Stomach (tissue), 9 donors: ENCODE measurements around the gene ARHGAP26. TPM values are rescaled to one million over a fixed set of nuclear protein-coding genes. Genes with fewer than 3 reads are reported as not detected.

Experiments
- DNase-seq, 2 donors: peaks; one replicate each; pipeline versions ENCODE4 v3.0.0 to v3.0.0-alpha.2; 2013 to 2019
- H3K27ac ChIP-seq, 5 donors: fragments of 200-600 bp in 4 of 5; sonication (generic) in 4 of 5; one replicate each; pipeline ENCODE4 v1.5.1; 2013 to 2019; ENCODE audit warnings: mild to moderate bottlenecking in 1 of 5, moderate library complexity in 1 of 5
- H3K27me3 ChIP-seq, 3 donors: fragments of 200-600 bp; sonication (generic); one replicate each; pipeline ENCODE4 v1.5.1; 2017 to 2019; ENCODE audit warnings: mixed run types in 1 of 3
- H3K36me3 ChIP-seq, 4 donors: fragments of 200-600 bp; sonication (generic); 1 replicate in 3 of 4; 2 replicates in 1 of 4; pipeline ENCODE4 v1.5.1; 2016 to 2019
- H3K4me1 ChIP-seq, 4 donors: fragments of 200-600 bp; sonication (generic); one replicate each; pipeline ENCODE4 v1.5.1; 2016 to 2019
- H3K4me3 ChIP-seq, 4 donors: fragments of 200-600 bp; sonication (generic) in 3 of 4; one replicate each; pipeline ENCODE4 v1.5.1; 2016 to 2019; ENCODE audit warnings: mild to moderate bottlenecking in 1 of 4
- H3K9me3 ChIP-seq, 4 donors: fragments of 200-600 bp; sonication (generic); one replicate each; pipeline ENCODE4 v1.5.1; 2016 to 2019
- EP300 ChIP-seq: sonication (generic); formaldehyde crosslinking; IDR thresholded peaks from one replicate; pipeline ENCODE4 v1.6.1; 2017; ENCODE audit warnings: antibody characterized with exemption
- POLR2A ChIP-seq, 4 donors: fragments of 450-650 bp; IDR thresholded peaks; one replicate each; pipeline ENCODE4 v1.6.1; 2016; ENCODE audit warnings: antibody characterized with exemption in 4 of 4, control low read depth in 2 of 4, mild to moderate bottlenecking in 1 of 4, moderate library complexity in 1 of 4
- POLR2AphosphoS5 ChIP-seq, 3 donors: sonication (generic); formaldehyde crosslinking; IDR thresholded peaks; one replicate each; pipeline ENCODE4 v1.6.1; 2016; ENCODE audit warnings: antibody characterized with exemption in 3 of 3
- WGBS, 5 donors: extraction: QIAGEN DNeasy Blood & Tissue Kit in 3 of 5; methylation state at CpG; one replicate each; pipeline versions ENCODE4 v1.1.5 to v1.1.7; 2013 to 2018; 5-methylcytosine and 5-hydroxymethylcytosine counted together
- intact Hi-C: fragments of 100-400 bp; cut with DNase I; formaldehyde crosslinking; loops from one replicate; pipeline ENCODE4 v1.15.1; 2023; ENCODE audit warnings: low total_unique reads
- polyA plus RNA-seq, 3 donors: library from polyadenylated mRNA; stranded (reverse); fragments of 200-250 nt; gene quantifications; one replicate each; pipeline ENCODE4 v1.2.3, GENCODE V29; 2013
- total RNA-seq, 5 donors: library from RNA; depleted of rRNA; stranded (reverse); fragments of >200 nt; gene quantifications; one replicate each; pipeline versions ENCODE4 v1.1.0 to v1.2.3, GENCODE V29; 2014 to 2016
- TF ChIP-seq, protein P1 (sequence below), 7 experiments: fragments of 450-650 bp in 4 of 7; fragments of 200-600 bp in 3 of 7; sonication (generic) in 3 of 7; IDR thresholded peaks; one replicate each; pipeline ENCODE4 v1.5.1; 2016 to 2019; ENCODE audit warnings: antibody characterized with exemption in 7 of 7, control low read depth in 2 of 7, mild to moderate bottlenecking in 1 of 7
- donor health status: healthy with polysubstance abuse.
- donor health status: Bipolar disorder and iron deficiency.
- donor health status: healthy.

The ARHGAP26 gene
- total and polyA plus RNA-seq, 8 donors, result 4.0 to 115 (median 34.1) TPM

DNA sequence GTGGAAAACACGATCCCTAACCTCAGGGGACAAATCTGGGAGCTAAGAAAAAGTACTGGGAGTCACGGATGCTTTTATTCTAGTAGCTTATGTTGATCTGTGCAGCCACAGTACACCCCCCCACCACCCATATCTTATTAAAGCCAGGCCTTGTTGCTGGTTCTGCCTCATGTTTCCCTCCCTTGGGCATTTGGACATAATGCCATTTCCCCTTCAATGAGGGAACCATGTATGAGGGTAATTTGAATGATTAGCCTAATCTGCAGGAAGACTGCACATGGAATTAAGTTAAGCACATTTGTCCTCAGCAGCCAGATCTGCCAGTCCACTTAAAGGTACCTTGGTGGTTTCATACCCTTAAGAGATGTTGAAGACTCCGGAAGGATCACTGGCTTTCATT, 102.0 kb downstream of the ARHGAP26 start:
- no peak for TF ChIP-seq POLR2A (IDR thresholded peaks at IDR 0.05)
- TF ChIP-seq, protein P1, sequence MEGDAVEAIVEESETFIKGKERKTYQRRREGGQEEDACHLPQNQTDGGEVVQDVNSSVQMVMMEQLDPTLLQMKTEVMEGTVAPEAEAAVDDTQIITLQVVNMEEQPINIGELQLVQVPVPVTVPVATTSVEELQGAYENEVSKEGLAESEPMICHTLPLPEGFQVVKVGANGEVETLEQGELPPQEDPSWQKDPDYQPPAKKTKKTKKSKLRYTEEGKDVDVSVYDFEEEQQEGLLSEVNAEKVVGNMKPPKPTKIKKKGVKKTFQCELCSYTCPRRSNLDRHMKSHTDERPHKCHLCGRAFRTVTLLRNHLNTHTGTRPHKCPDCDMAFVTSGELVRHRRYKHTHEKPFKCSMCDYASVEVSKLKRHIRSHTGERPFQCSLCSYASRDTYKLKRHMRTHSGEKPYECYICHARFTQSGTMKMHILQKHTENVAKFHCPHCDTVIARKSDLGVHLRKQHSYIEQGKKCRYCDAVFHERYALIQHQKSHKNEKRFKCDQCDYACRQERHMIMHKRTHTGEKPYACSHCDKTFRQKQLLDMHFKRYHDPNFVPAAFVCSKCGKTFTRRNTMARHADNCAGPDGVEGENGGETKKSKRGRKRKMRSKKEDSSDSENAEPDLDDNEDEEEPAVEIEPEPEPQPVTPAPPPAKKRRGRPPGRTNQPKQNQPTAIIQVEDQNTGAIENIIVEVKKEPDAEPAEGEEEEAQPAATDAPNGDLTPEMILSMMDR (IDR thresholded peaks at IDR 0.05), result no peak
- no peak for TF ChIP-seq EP300
- no peak for TF ChIP-seq POLR2AphosphoS5 (IDR thresholded peaks at IDR 0.05)
- Histone ChIP-seq H3K27ac (peak overlapping the region; percentile 49 to 85 (median 78)), H3K4me3 (no peak overlapping the region), H3K27me3 (no peaks in the 10 kb centered on the region), H3K9me3 (no peaks in the 10 kb centered on the region), H3K4me1 (peaks cover 61 to 97% (median 88%) of the 10 kb centered on the region in 4 donors), H3K36me3 (no peaks in the 10 kb centered on the region)
- DNase-seq, result no peak
- WGBS, 5 donors, result 50 to 73% (median 72%) methylated on average over 3 of the region's 3 CpGs
- intact Hi-C loops, result no loop called here

DNA sequence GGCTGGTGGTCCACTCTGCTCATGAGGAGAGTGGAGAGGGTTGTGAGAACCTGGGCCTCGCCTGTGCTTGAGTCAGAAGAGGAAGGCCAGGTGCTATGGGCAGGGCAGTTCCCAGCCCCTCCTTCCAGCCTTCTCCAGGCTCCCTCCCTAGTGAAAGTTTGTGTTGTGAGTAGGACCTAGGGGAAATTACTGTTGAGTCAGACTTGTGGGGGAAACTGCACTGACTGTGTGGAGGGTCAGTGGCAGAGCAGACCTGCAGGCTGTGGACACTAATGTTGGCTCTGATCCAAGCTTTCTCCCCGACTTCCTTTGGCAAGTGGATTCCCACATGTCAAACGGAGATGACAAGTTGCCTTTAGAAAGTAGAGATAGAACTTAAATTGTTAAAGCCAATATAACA, 102.6 kb downstream of the ARHGAP26 start:
- 24 to 47% (median 36%) methylated on average over 3 of the region's 3 CpGs for WGBS, 5 donors

DNA sequence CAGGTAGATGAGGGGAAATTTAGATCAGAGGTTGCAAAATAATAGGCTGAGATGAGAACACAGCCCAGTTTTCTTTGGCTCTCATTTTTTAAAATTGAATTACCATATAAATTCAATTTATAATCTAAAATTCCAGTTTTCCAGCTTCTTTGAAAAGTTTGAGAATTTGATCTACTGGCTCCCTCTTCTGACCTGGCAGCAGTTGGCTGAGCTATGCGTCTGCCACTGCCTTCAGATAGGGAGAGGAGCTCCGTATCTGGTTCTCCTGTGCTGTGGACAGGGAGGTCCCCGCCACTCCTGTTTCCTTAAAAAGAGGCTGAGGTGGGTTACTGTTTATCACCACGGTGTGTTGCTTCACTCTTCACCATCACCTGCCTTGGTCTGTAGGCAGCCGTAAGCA, 103.7 kb downstream of the ARHGAP26 start:
- WGBS, 5 donors, result 50 to 75% (median 54%) methylated on average over 5 of the region's 5 CpGs
- no peaks in the 10 kb centered on the region for H3K27me3 ChIP-seq
- no peaks in the 10 kb centered on the region for H3K9me3 ChIP-seq
- peaks cover 51 to 81% (median 77%) of the 10 kb centered on the region in 4 donors for H3K4me1 ChIP-seq
- H3K36me3 ChIP-seq, result no peaks in the 10 kb centered on the region
- no peak for DNase-seq
- no peak overlapping the region for H3K4me3 ChIP-seq
- peak overlapping the region; percentile 63 to 85 (median 78) for H3K27ac ChIP-seq
- intact Hi-C loops, result no loop called here
- no peak for TF ChIP-seq POLR2AphosphoS5 (IDR thresholded peaks at IDR 0.05)
- TF ChIP-seq EP300, result no peak
- TF ChIP-seq, protein P1 (IDR thresholded peaks at IDR 0.05), result no peak
- TF ChIP-seq POLR2A (IDR thresholded peaks at IDR 0.05), result no peak

More for the DNA sequence above, 102.6 kb downstream of the ARHGAP26 start:
- Histone ChIP-seq H3K4me1 (peaks cover 55 to 92% (median 82%) of the 10 kb centered on the region in 4 donors), H3K27ac (peak overlapping the region; percentile 26 to 85 (median 78)), H3K27me3 (no peaks in the 10 kb centered on the region), H3K4me3 (no peak overlapping the region), H3K9me3 (no peaks in the 10 kb centered on the region), H3K36me3 (no peaks in the 10 kb centered on the region)
- DNase-seq, result peak; percentile 53 to 76
- TF ChIP-seq POLR2AphosphoS5 (IDR thresholded peaks at IDR 0.05), result peak in 2 of 3 donors; percentile 18 to 54
- TF ChIP-seq POLR2A (IDR thresholded peaks at IDR 0.05), result no peak
- TF ChIP-seq EP300, result no peak
- TF ChIP-seq, protein P1 (IDR thresholded peaks at IDR 0.05), result no peak
- intact Hi-C loops, result no loop called here

DNA sequence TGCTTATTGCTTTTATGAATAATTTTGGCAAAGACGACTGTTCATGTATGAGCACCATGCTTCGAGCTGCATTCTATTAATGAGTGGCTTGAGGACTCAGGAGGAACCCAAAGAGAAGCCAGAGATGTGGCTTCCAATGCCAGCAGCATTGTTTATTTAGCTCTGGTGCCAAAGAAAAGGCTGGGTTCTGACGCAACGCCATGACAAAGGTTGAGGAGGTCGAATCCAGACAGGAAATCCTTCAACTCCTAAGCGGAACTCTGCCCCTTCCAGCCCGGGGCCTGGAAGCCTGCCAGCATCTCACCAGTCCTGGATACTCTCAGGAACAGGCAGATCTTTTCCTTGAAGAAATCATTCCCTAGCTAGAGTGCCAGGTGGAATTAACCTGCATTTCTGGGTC, 104.4 kb downstream of the ARHGAP26 start:
- Histone ChIP-seq H3K36me3 (peaks cover 0 to 4% (median 0%) of the 10 kb centered on the region in 4 donors), H3K27ac (peak overlapping the region; percentile 63 to 85 (median 78)), H3K4me1 (peaks cover 49 to 75% (median 73%) of the 10 kb centered on the region in 4 donors), H3K27me3 (no peaks in the 10 kb centered on the region), H3K4me3 (no peak overlapping the region), H3K9me3 (no peaks in the 10 kb centered on the region)
- peak; percentile 69 to 90 (median 75) for TF ChIP-seq POLR2AphosphoS5 (IDR thresholded peaks at IDR 0.05)
- peak; percentile 49 for TF ChIP-seq EP300
- no peak for TF ChIP-seq POLR2A (IDR thresholded peaks at IDR 0.05)
- peak; percentile 85 to 97 for DNase-seq
- 25 to 49% (median 25%) methylated on average over 5 to 7 of the region's 7 CpGs for WGBS, 5 donors
- intact Hi-C loops, result no loop called here

DNA sequence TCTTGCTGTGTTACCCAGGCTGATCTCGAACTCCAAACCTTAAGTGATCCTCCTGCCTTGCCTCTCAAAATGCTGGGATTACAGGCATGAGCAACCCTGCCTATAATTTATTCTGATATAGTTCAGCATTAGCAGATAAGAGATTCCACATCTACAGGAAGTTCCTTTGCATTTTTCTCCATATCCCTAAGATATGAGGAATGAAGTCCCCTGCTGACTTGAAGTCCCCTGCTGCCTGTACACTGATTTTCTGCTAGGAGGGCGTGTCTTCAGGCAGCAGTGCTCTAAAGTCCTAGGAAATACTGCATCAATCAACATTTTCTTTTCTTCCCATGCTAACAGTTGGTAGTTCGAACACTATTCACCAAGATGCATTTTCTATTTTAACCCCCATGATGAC, 105.8 kb downstream of the ARHGAP26 start:
- Histone ChIP-seq H3K27me3 (no peaks in the 10 kb centered on the region), H3K36me3 (peaks cover 0 to 13% (median 1%) of the 10 kb centered on the region in 4 donors), H3K4me1 (peaks cover 39 to 68% (median 63%) of the 10 kb centered on the region in 4 donors), H3K9me3 (no peaks in the 10 kb centered on the region), H3K4me3 (no peak overlapping the region), H3K27ac (peak overlapping the region in 3 of 5 donors; percentile 78 to 85 (median 78))
- intact Hi-C loops, result no loop called here
- DNase-seq, result no peak
- no peak for TF ChIP-seq POLR2AphosphoS5 (IDR thresholded peaks at IDR 0.05)
- TF ChIP-seq EP300, result no peak
- no peak for TF ChIP-seq POLR2A (IDR thresholded peaks at IDR 0.05)
- TF ChIP-seq, protein P1 (IDR thresholded peaks at IDR 0.05), result no peak
- 76 to 87% (median 86%) methylated on average over 3 of the region's 3 CpGs for WGBS, 5 donors
